Adrenal gland (tissue), 12 donors: ENCODE data around the gene CGRRF1. TPM values are rescaled to one million over a fixed set of nuclear protein-coding genes. Genes with fewer than 3 reads are reported as not detected.

Experiments used
- DNase-seq, 7 donors: peaks; one replicate each; pipeline ENCODE4 v3.0.0-alpha.2; 2019 to 2020
- H3K27ac ChIP-seq, 5 donors: fragments of 200-600 bp; sonication (generic) in 4 of 5; 1 replicate in 3 of 5; 2 replicates in 2 of 5; pipeline versions ENCODE4 v1.5.1 to v1.8.0; 2016 to 2020; ENCODE audit warnings: mild to moderate bottlenecking in 1 of 5
- H3K27me3 ChIP-seq: fragments of 200-600 bp; 2 replicates; pipeline ENCODE4 v1.8.0; 2021
- H3K36me3 ChIP-seq, 2 donors: fragments of 200-600 bp; replicated peaks in 1 of 2; 1 replicate in 1 of 2; 2 replicates in 1 of 2; pipeline versions ENCODE4 v1.5.1 to v1.8.0; 2018 to 2022
- H3K4me1 ChIP-seq, 2 donors: fragments of 200-600 bp; replicated peaks in 1 of 2; 1 replicate in 1 of 2; 2 replicates in 1 of 2; pipeline versions ENCODE4 v1.5.1 to v1.8.0; 2018 to 2021
- H3K4me3 ChIP-seq, 4 donors: fragments of 200-600 bp; sonication (generic) in 3 of 4; one replicate each; pipeline ENCODE4 v1.5.1; 2016 to 2018
- H3K9me3 ChIP-seq, 3 donors: fragments of 200-600 bp; sonication (generic) in 1 of 3; replicated peaks in 1 of 3; 1 replicate in 2 of 3; 2 replicates in 1 of 3; pipeline versions ENCODE4 v1.5.1 to v1.8.0; 2016 to 2021
- CTCF ChIP-seq, 6 experiments: fragments of 450-650 bp in 4 of 6; fragments of 200-600 bp in 2 of 6; sonication (generic) in 1 of 6; IDR thresholded peaks; 1 replicate in 5 of 6; 2 replicates in 1 of 6; pipeline versions ENCODE4 v1.5.1 to v1.8.0; 2016 to 2021; ENCODE audit warnings: antibody characterized with exemption in 6 of 6, mild to moderate bottlenecking in 2 of 6, moderate library complexity in 1 of 6
- POLR2A ChIP-seq, 2 donors: fragments of 450-650 bp; IDR thresholded peaks; one replicate each; pipeline ENCODE4 v1.6.1; 2017; ENCODE audit warnings: antibody characterized with exemption in 2 of 2, mild to moderate bottlenecking in 2 of 2, moderate library complexity in 1 of 2
- WGBS, 4 donors: extraction: QIAGEN DNeasy Blood & Tissue Kit in 2 of 4; methylation state at CpG; one replicate each; pipeline versions ENCODE4 v1.1.5 to v1.1.7; 2013 to 2017; 5-methylcytosine and 5-hydroxymethylcytosine counted together
- intact Hi-C, 2 donors: fragments of 100-400 bp; cut with DNase I; formaldehyde crosslinking; loops; one replicate each; pipeline versions ENCODE4 v1.14.1 to v1.15.0; 2022 to 2023
- polyA plus RNA-seq, 3 donors: library from polyadenylated mRNA; stranded (reverse); fragments of 200-250 nt in 2 of 3; fragments of 350-450 nt in 1 of 3; fragmentation: Illumina TruSeq in 1 of 3; extraction: RNeasy Lipid Tissue Mini Kit (QIAGEN cat#74804) in 1 of 3; gene quantifications; one replicate each; pipeline ENCODE4 v1.2.3, GENCODE V29; 2013 to 2014
- total RNA-seq, 9 donors: library from RNA; depleted of rRNA in 4 of 9; stranded (reverse); fragments of >200 nt in 4 of 9; fragments of 120-200 nt in 1 of 9; fragmentation: NEBNext Ultra II Directional in 1 of 9; extraction: Animal tissue kit (Norgen Biotek cat#: 25700) in 1 of 9; gene quantifications; one replicate each; pipeline versions ENCODE4 v1.1.0 to v1.2.4, GENCODE V29; 2013 to 2023
- donor health status: healthy with polysubstance abuse.
- donor health status: Bipolar disorder and iron deficiency.
- donor health status: DM: yes; HTN: yes; CAD: no.
- donor health status: DM: no; HTN: no; CAD: no.
- donor health status: DM: no; HTN: no; CAD: no.
- donor health status: DM: yes; HTN: yes; CAD: no.

The CGRRF1 gene
- total and polyA plus RNA-seq, 12 donors: 9.4 to 26.9 (median 18.5) TPM

- TF ChIP-seq CTCF (IDR thresholded peaks at IDR 0.05) (no peak), POLR2A (IDR thresholded peaks at IDR 0.05) (peak in 1 of 2 donors; percentile 62)
Observed at GRCh38 chr14:54567639-54568561, 58.2 kb downstream of the CGRRF1 start.

GRCh38 chr14:54568821-54569595 is 59.3 kb downstream of the CGRRF1 start:
- H3K27me3 ChIP-seq: no peaks in the 10 kb centered on the region
- peak overlapping the region in 1 of 4 donors; percentile 13 for H3K4me3 ChIP-seq
- peak overlapping the region in 1 of 5 donors; percentile 98 for H3K27ac ChIP-seq
- TF ChIP-seq CTCF (IDR thresholded peaks at IDR 0.05): no peak
- no peak for TF ChIP-seq POLR2A (IDR thresholded peaks at IDR 0.05)
- WGBS, 4 donors: 68 to 78% (median 71%) methylated on average over 11 to 13 of the region's 13 CpGs
- H3K4me1 ChIP-seq: peaks cover 0 to 23% of the 10 kb centered on the region in 2 donors
- DNase-seq: peak in 2 of 7 donors; percentile 16 to 20
- no peaks in the 10 kb centered on the region for H3K9me3 ChIP-seq
- intact Hi-C loops: loop anchor here (5.0 to 10.0 kb wide), 2 partner anchors 123 to 236 kb away; no protein-coding TSS in a partner anchor
- H3K36me3 ChIP-seq: no peaks in the 10 kb centered on the region

More at GRCh38 chr14:54567639-54568561, 58.2 kb downstream of the CGRRF1 start:
- Histone ChIP-seq H3K36me3 (no peaks in the 10 kb centered on the region), H3K9me3 (no peaks in the 10 kb centered on the region), H3K4me1 (peaks cover 0 to 23% of the 10 kb centered on the region in 2 donors), H3K4me3 (peak overlapping the region; percentile 27 to 67 (median 58)), H3K27me3 (no peaks in the 10 kb centered on the region), H3K27ac (peak overlapping the region; percentile 81 to 99 (median 96))
- peak; percentile 58 to 78 (median 69) for DNase-seq
- intact Hi-C loops: loop anchor here (5.0 to 10.0 kb wide), 2 partner anchors 124 to 237 kb away; no protein-coding TSS in a partner anchor
- WGBS, 4 donors: 0 to 1% (median 1%) methylated on average over 24 to 70 of the region's 70 CpGs

GRCh38 chr14:54570047-54570446 is 60.3 kb downstream of the CGRRF1 start:
- intact Hi-C loops: loop anchor here (10.0 kb wide), 2 partner anchors 55 to 75 kb away; no protein-coding TSS in a partner anchor
- Histone ChIP-seq H3K4me1 (peaks cover 0 to 13% of the 10 kb centered on the region in 2 donors), H3K27ac (no peak overlapping the region), H3K36me3 (no peaks in the 10 kb centered on the region), H3K4me3 (no peak overlapping the region), H3K9me3 (no peaks in the 10 kb centered on the region), H3K27me3 (no peaks in the 10 kb centered on the region)
- 77 to 88% (median 87%) methylated on average over 5 of the region's 5 CpGs for WGBS, 4 donors
- TF ChIP-seq CTCF (IDR thresholded peaks at IDR 0.05) (no peak), POLR2A (IDR thresholded peaks at IDR 0.05) (no peak)
- DNase-seq: no peak
